ENCODE data around the gene TBC1D20. TPM values are rescaled to one million over a fixed set of nuclear protein-coding genes. Genes with fewer than 3 reads are reported as not detected.
A peak's percentile ranks its signal among the peaks of the same experiment; 100 is the strongest.
"Not testable (repeated sequence)": the region's sequence is repeated elsewhere in the genome, so short reads cannot be mapped to it uniquely, and the experiment has no call there.

The TBC1D20 gene
- total RNA-seq, 2 donors from 2014 or later: 26.7 to 28.2 TPM

- Mint-ChIP-seq H3K4me1 (ENCODE audit: low read depth) (peaks cover 3% of the 10 kb centered on the region), H3K27me3 (ENCODE audit: low read depth) (no peaks in the 10 kb centered on the region), H3K27ac (no peak overlapping the region), H3K36me3 (ENCODE audit: insufficient read depth in 2 of 2) (peaks cover 5 to 42% of the 10 kb centered on the region in 2 donors), H3K9me3 (no peaks in the 10 kb centered on the region), H3K4me3 (no peak overlapping the region)
- DNase-seq: no peak
- no peak for ATAC-seq (replicated peaks in 1 of 2)
These were observed 21.7 kb upstream of the TBC1D20 start for GRCh38 chr20:483815-484644.

- no peaks in the 10 kb centered on the region for H3K9me3 Mint-ChIP-seq
- no peak overlapping the region for H3K4me3 Mint-ChIP-seq
- ATAC-seq (replicated peaks in 1 of 2) (no peak), DNase-seq (no peak)
- no peaks in the 10 kb centered on the region for H3K27me3 Mint-ChIP-seq (ENCODE audit: low read depth)
- peaks cover 10% of the 10 kb centered on the region for H3K4me1 Mint-ChIP-seq (ENCODE audit: low read depth)
- peak overlapping the region; percentile 25 for H3K27ac Mint-ChIP-seq
- peaks cover 6 to 37% of the 10 kb centered on the region in 2 donors for H3K36me3 Mint-ChIP-seq (ENCODE audit: insufficient read depth in 2 of 2)
These were observed 18.8 kb upstream of the TBC1D20 start for GRCh38 chr20:481167-481566.

GRCh38 chr20:480044-480443 lies 17.7 kb upstream of the TBC1D20 start:
- no peak for DNase-seq
- Mint-ChIP-seq H3K4me1 (ENCODE audit: low read depth) (peaks cover 10% of the 10 kb centered on the region), H3K27ac (no peak overlapping the region), H3K27me3 (ENCODE audit: low read depth) (no peaks in the 10 kb centered on the region), H3K4me3 (no peak overlapping the region), H3K36me3 (ENCODE audit: insufficient read depth in 2 of 2) (peaks cover 6 to 35% of the 10 kb centered on the region in 2 donors), H3K9me3 (no peaks in the 10 kb centered on the region)
- no peak for ATAC-seq (replicated peaks in 1 of 2)

- Mint-ChIP-seq H3K4me3 (no peak overlapping the region), H3K36me3 (ENCODE audit: insufficient read depth in 2 of 2) (peaks cover 6 to 35% of the 10 kb centered on the region in 2 donors), H3K27ac (peak overlapping the region; percentile 45)
These were observed 17.2 kb upstream of the TBC1D20 start for GRCh38 chr20:479487-479886.

GRCh38 chr20:478949-479429 lies 16.7 kb upstream of the TBC1D20 start:
- DNase-seq (peak; percentile 19 to 39), ATAC-seq (replicated peaks in 1 of 2) (peak; percentile 66 to 69)
- H3K9me3 Mint-ChIP-seq: no peaks in the 10 kb centered on the region
- no peaks in the 10 kb centered on the region for H3K27me3 Mint-ChIP-seq (ENCODE audit: low read depth)
- H3K36me3 Mint-ChIP-seq (ENCODE audit: insufficient read depth in 2 of 2): peaks cover 6 to 31% of the 10 kb centered on the region in 2 donors
- peaks cover 10% of the 10 kb centered on the region for H3K4me1 Mint-ChIP-seq (ENCODE audit: low read depth)
- peak overlapping the region; percentile 45 for H3K27ac Mint-ChIP-seq
- H3K4me3 Mint-ChIP-seq: no peak overlapping the region

More at GRCh38 chr20:479487-479886, 17.2 kb upstream of the TBC1D20 start:
- no peaks in the 10 kb centered on the region for H3K9me3 Mint-ChIP-seq
- H3K4me1 Mint-ChIP-seq (ENCODE audit: low read depth): peaks cover 10% of the 10 kb centered on the region
- DNase-seq: no peak
- H3K27me3 Mint-ChIP-seq (ENCODE audit: low read depth): no peaks in the 10 kb centered on the region
- peak in 1 of 2 donors; percentile 9 for ATAC-seq (replicated peaks in 1 of 2)

GRCh38 chr20:478010-478948 lies 15.9 kb upstream of the TBC1D20 start:
- Mint-ChIP-seq H3K36me3 (ENCODE audit: insufficient read depth in 2 of 2) (peaks cover 6 to 28% of the 10 kb centered on the region in 2 donors), H3K4me3 (no peak overlapping the region), H3K27me3 (ENCODE audit: low read depth) (no peaks in the 10 kb centered on the region), H3K27ac (peak overlapping the region; percentile 87), H3K4me1 (ENCODE audit: low read depth) (peaks cover 10% of the 10 kb centered on the region), H3K9me3 (no peaks in the 10 kb centered on the region)
- ATAC-seq (replicated peaks in 1 of 2) (peak in 1 of 2 donors; percentile 13), DNase-seq (no peak)

- DNase-seq; H3K27ac Mint-ChIP-seq; H3K27me3 Mint-ChIP-seq (ENCODE audit: low read depth); H3K4me1 Mint-ChIP-seq (ENCODE audit: low read depth); H3K4me3 Mint-ChIP-seq; H3K9me3 Mint-ChIP-seq; ATAC-seq (replicated peaks in 1 of 2): not testable (repeated sequence)
- peaks cover 4 to 17% of the 10 kb centered on the region in 2 donors for H3K36me3 Mint-ChIP-seq (ENCODE audit: insufficient read depth in 2 of 2)
These were observed 14.4 kb upstream of the TBC1D20 start for GRCh38 chr20:476561-477249.

GRCh38 chr20:475463-476357 lies 13.4 kb upstream of the TBC1D20 start:
- ATAC-seq (replicated peaks in 1 of 2): no peak
- H3K4me3 Mint-ChIP-seq: no peak overlapping the region
- H3K27me3 Mint-ChIP-seq (ENCODE audit: low read depth): no peaks in the 10 kb centered on the region
- H3K9me3 Mint-ChIP-seq: no peaks in the 10 kb centered on the region
- H3K4me1 Mint-ChIP-seq (ENCODE audit: low read depth): peaks cover 10% of the 10 kb centered on the region
- peaks cover 3 to 17% of the 10 kb centered on the region in 2 donors for H3K36me3 Mint-ChIP-seq (ENCODE audit: insufficient read depth in 2 of 2)
- no peak overlapping the region for H3K27ac Mint-ChIP-seq
- no peak for DNase-seq

GRCh38 chr20:474581-474980 lies 12.2 kb upstream of the TBC1D20 start:
- DNase-seq: no peak
- Mint-ChIP-seq H3K27me3 (ENCODE audit: low read depth) (no peaks in the 10 kb centered on the region), H3K4me3 (no peak overlapping the region), H3K9me3 (peaks cover 0 to 1% of the 10 kb centered on the region in 2 donors), H3K36me3 (ENCODE audit: insufficient read depth in 2 of 2) (peaks cover 3 to 17% of the 10 kb centered on the region in 2 donors), H3K4me1 (ENCODE audit: low read depth) (peaks cover 10% of the 10 kb centered on the region), H3K27ac (no peak overlapping the region)
- ATAC-seq (replicated peaks in 1 of 2): no peak

- Mint-ChIP-seq H3K27ac (no peak overlapping the region), H3K4me1 (ENCODE audit: low read depth) (no peaks in the 10 kb centered on the region), H3K9me3 (peaks cover 0 to 3% of the 10 kb centered on the region in 2 donors), H3K36me3 (ENCODE audit: insufficient read depth in 2 of 2) (peaks cover 0 to 9% of the 10 kb centered on the region in 2 donors), H3K4me3 (no peak overlapping the region), H3K27me3 (ENCODE audit: low read depth) (no peaks in the 10 kb centered on the region)
- ATAC-seq (replicated peaks in 1 of 2) (no peak), DNase-seq (no peak)
These were observed 10.6 kb upstream of the TBC1D20 start for GRCh38 chr20:472889-473292.

GRCh38 chr20:472137-472846 lies 10.0 kb upstream of the TBC1D20 start:
- no peaks in the 10 kb centered on the region for H3K27me3 Mint-ChIP-seq (ENCODE audit: low read depth)
- no peak overlapping the region for H3K27ac Mint-ChIP-seq
- ATAC-seq (replicated peaks in 1 of 2) (no peak), DNase-seq (no peak)
- peaks cover 2 to 5% of the 10 kb centered on the region in 2 donors for H3K9me3 Mint-ChIP-seq
- no peak overlapping the region for H3K4me3 Mint-ChIP-seq
- H3K36me3 Mint-ChIP-seq (ENCODE audit: insufficient read depth in 2 of 2): peaks cover 2 to 9% of the 10 kb centered on the region in 2 donors
- no peaks in the 10 kb centered on the region for H3K4me1 Mint-ChIP-seq (ENCODE audit: low read depth)

Data from activated T-cell treated with anti-CD3 and anti-CD28 coated beads, Interleukin-2, amount 50 U/mL, for 72 hours (primary cell).